Hypothalamus (tissue), 51 donors: Measurements from ENCODE around the gene NFATC2.

Experiments used
- DNase-seq, 51 donors: peaks; one replicate each; lab custom pipeline; 2025; lab: John Stamatoyannopoulos, UW

Gene NFATC2

GRCh38 chr20:51442602-51443001 lies 99.9 kb downstream of the NFATC2 start:
- no peak for DNase-seq

GRCh38 chr20:51440589-51440988 lies 101.9 kb downstream of the NFATC2 start:
- DNase-seq = no peak

- no peak for DNase-seq
These were observed 103.3 kb downstream of the NFATC2 start for GRCh38 chr20:51439160-51439689.

- no peak for DNase-seq
These were observed 104.4 kb downstream of the NFATC2 start for GRCh38 chr20:51438136-51438535.

GRCh38 chr20:51437182-51437924 lies 105.2 kb downstream of the NFATC2 start:
- no peak for DNase-seq

- no peak for DNase-seq
These were observed 107.8 kb downstream of the NFATC2 start for GRCh38 chr20:51434580-51435247.

- no peak for DNase-seq
These were observed 108.5 kb downstream of the NFATC2 start for GRCh38 chr20:51434026-51434425.

GRCh38 chr20:51432875-51433274 lies 109.6 kb downstream of the NFATC2 start:
- DNase-seq = no peak

GRCh38 chr20:51432251-51432784 lies 110.2 kb downstream of the NFATC2 start:
- no peak for DNase-seq

GRCh38 chr20:51431321-51431720 lies 111.2 kb downstream of the NFATC2 start:
- DNase-seq = no peak

GRCh38 chr20:51430198-51430950 lies 112.1 kb downstream of the NFATC2 start:
- no peak for DNase-seq

GRCh38 chr20:51429696-51430095 lies 112.8 kb downstream of the NFATC2 start:
- DNase-seq = no peak

GRCh38 chr20:51429144-51429482 lies 113.4 kb downstream of the NFATC2 start:
- DNase-seq = no peak

GRCh38 chr20:51428401-51429143 lies 113.9 kb downstream of the NFATC2 start:
- DNase-seq = peak in 1 of 51 donors; percentile 9

GRCh38 chr20:51427651-51428291 lies 114.7 kb downstream of the NFATC2 start:
- no peak for DNase-seq

GRCh38 chr20:51426718-51427650 lies 115.5 kb downstream of the NFATC2 start:
- DNase-seq = no peak

- no peak for DNase-seq
These were observed 117.0 kb downstream of the NFATC2 start for GRCh38 chr20:51425347-51426106.
